ENCODE data around the gene BDKRB1. TPM values are rescaled to one million over a fixed set of nuclear protein-coding genes. Genes with fewer than 3 reads are reported as not detected.
"Not testable (repeated sequence)": the region's sequence is repeated elsewhere in the genome, so short reads cannot be mapped to it uniquely, and the experiment has no call there.

Gene BDKRB1
- total and polyA plus RNA-seq, 11 donors = 0.08 to 1.7 (median 0.79) TPM; not detected in 7

GRCh38 chr14:96243785-96244184, 12.2 kb upstream of the BDKRB1 start:
- DNase-seq (no peak), ATAC-seq (no peak)
- Histone ChIP-seq H3K36me3 (no peaks in the 10 kb centered on the region), H3K27me3 (peaks cover 0 to 23% (median 0%) of the 10 kb centered on the region in 9 donors), H3K9me3 (no peaks in the 10 kb centered on the region), H3K4me1 (no peaks in the 10 kb centered on the region), H3K27ac (no peak overlapping the region), H3K4me3 (no peak overlapping the region)
- WGBS, 4 donors = 58 to 63% (median 60%) methylated on average over 5 of the region's 5 CpGs
- intact Hi-C loops (cut with DNase I) = no loop called here
- TF ChIP-seq POLR2A (IDR thresholded peaks at IDR 0.05) = no peak
- TF ChIP-seq CTCF (IDR thresholded peaks at IDR 0.05) = no peak

GRCh38 chr14:96245074-96245473, 10.9 kb upstream of the BDKRB1 start:
- DNase-seq; intact Hi-C loops (cut with DNase I): not testable (repeated sequence)
- WGBS, 4 donors = 94 to 96% (median 95%) methylated on average over 3 of the region's 3 CpGs

GRCh38 chr14:96245710-96246538, 10.1 kb upstream of the BDKRB1 start:
- ATAC-seq (no peak), DNase-seq (no peak)
- Histone ChIP-seq H3K4me3 (no peak overlapping the region), H3K36me3 (no peaks in the 10 kb centered on the region), H3K27me3 (peaks cover 0 to 18% (median 0%) of the 10 kb centered on the region in 9 donors), H3K27ac (no peak overlapping the region), H3K4me1 (peaks cover 0 to 5% (median 0%) of the 10 kb centered on the region in 12 donors), H3K9me3 (no peaks in the 10 kb centered on the region)
- WGBS, 4 donors = 79 to 90% (median 86%) methylated on average over 3 of the region's 3 CpGs
- intact Hi-C loops (cut with DNase I) = no loop called here
- TF ChIP-seq POLR2A (IDR thresholded peaks at IDR 0.05) (no peak), CTCF (IDR thresholded peaks at IDR 0.05) (no peak)

More at GRCh38 chr14:96245074-96245473, 10.9 kb upstream of the BDKRB1 start:
- not testable (repeated sequence) for H3K9me3 ChIP-seq, H3K36me3 ChIP-seq, H3K4me3 ChIP-seq, H3K27ac ChIP-seq, H3K4me1 ChIP-seq, ATAC-seq
- H3K27me3 ChIP-seq = peaks cover 0 to 15% (median 0%) of the 10 kb centered on the region in 9 donors

GRCh38 chr14:96246539-96246847, 9.5 kb upstream of the BDKRB1 start:
- ATAC-seq = peak in 2 of 4 donors; percentile 41 to 47
- DNase-seq = no peak
- Histone ChIP-seq H3K27me3 (peaks cover 0 to 20% (median 0%) of the 10 kb centered on the region in 9 donors), H3K27ac (no peak overlapping the region), H3K4me1 (peaks cover 0 to 5% (median 0%) of the 10 kb centered on the region in 12 donors), H3K36me3 (no peaks in the 10 kb centered on the region), H3K9me3 (no peaks in the 10 kb centered on the region), H3K4me3 (no peak overlapping the region)
- WGBS, 4 donors = 75 to 95% (median 81%) methylated on average over 1 of the region's 1 CpG
- intact Hi-C loops (cut with DNase I) = no loop called here
- TF ChIP-seq CTCF (IDR thresholded peaks at IDR 0.05) (no peak), POLR2A (IDR thresholded peaks at IDR 0.05) (no peak)
